ENCODE measurements around the gene PPP1R9B.

DNA sequence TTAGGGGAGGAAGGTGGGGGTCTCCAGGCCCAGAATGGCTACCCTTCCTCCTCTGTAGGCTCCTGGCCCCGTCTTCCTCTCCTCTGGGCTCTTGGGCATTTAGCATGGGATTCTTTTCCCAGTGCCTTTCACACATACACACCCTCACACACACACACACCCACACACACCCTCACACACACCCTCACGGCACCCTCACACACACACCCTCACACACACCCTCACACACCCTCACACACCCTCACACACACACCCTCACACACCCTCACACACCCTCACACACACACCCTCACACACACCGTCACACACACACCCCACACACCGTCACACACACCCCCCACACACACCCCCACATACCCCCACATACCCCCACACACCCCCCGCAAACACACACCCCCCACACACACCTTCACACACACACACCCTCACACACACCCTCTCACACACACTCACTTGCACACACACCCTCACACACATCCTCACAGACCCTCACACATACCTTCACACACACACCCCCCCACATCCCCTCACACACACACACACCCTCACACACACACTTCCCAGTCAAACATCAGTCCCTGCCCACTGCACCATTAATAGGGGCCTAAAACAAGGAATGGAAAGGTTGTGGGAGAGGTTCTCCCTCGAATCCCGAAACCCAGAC is 16.2 kb upstream of the PPP1R9B start:
- TF ChIP-seq POLR2A (IDR thresholded peaks at IDR 0.05): no peak
- TF ChIP-seq, protein P1, sequence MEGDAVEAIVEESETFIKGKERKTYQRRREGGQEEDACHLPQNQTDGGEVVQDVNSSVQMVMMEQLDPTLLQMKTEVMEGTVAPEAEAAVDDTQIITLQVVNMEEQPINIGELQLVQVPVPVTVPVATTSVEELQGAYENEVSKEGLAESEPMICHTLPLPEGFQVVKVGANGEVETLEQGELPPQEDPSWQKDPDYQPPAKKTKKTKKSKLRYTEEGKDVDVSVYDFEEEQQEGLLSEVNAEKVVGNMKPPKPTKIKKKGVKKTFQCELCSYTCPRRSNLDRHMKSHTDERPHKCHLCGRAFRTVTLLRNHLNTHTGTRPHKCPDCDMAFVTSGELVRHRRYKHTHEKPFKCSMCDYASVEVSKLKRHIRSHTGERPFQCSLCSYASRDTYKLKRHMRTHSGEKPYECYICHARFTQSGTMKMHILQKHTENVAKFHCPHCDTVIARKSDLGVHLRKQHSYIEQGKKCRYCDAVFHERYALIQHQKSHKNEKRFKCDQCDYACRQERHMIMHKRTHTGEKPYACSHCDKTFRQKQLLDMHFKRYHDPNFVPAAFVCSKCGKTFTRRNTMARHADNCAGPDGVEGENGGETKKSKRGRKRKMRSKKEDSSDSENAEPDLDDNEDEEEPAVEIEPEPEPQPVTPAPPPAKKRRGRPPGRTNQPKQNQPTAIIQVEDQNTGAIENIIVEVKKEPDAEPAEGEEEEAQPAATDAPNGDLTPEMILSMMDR (IDR thresholded peaks at IDR 0.05): no peak
